ENCODE data around the gene TIGD1.

The TIGD1 gene

DNA sequence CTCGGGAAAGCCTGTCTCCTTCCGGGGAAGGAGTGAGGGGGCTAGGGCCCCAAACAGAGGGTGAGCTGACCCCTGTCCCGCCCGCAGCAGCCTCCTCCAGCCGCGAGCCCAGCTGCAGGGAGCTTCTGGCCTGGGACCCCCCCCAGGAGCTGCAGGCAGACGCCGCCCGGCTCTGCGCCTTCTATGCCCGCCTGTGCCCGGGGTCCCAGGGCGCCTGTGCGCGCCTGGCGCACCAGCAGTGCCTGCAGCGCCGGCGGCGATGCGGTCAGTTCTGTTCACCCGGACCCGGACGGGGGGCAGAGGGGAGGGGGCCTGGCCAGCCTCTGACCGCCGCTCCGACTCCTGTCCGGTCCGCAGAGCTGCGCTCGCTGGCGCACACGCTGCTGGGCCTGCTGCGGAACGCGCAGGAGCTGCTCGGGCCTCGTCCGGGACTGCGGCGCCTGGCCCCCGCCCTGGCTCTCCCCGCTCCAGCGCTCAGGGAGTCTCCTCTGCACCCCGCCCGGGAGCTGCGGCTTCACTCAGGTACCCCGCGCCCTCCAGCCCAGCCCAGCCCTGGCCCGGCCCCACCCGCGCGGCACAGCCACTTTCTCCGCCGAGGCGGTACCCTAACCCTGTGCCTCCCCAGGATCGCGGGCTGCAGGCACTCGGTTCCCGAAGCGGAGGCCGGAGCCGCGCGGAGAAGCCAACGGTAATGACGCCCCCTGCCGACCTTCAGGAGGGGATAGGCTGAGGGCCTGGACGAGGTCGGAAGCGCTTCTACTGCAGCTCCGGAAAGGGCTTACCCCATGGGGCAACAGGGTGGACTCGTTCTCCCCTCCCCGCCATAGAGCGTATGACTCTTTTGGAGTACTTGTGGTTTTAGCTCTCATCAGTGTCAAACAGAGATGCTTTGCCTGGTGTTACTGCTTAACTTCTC lies 26.4 kb downstream of the TIGD1 start:
- DNase-seq (ENCODE audit: low read depth, low spot score): no peak

DNA sequence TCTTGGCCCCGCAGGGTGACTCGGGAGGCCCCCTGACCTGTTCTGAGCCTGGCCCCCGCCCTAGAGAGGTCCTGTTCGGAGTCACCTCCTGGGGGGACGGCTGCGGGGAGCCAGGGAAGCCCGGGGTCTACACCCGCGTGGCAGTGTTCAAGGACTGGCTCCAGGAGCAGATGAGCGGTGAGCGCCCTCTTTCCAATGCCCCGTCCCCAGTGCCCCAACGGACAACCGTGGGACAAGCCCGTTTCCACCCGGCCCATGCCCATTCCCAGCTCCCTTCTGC lies 27.0 kb downstream of the TIGD1 start:
- DNase-seq (ENCODE audit: low read depth, low spot score): no peak

DNA sequence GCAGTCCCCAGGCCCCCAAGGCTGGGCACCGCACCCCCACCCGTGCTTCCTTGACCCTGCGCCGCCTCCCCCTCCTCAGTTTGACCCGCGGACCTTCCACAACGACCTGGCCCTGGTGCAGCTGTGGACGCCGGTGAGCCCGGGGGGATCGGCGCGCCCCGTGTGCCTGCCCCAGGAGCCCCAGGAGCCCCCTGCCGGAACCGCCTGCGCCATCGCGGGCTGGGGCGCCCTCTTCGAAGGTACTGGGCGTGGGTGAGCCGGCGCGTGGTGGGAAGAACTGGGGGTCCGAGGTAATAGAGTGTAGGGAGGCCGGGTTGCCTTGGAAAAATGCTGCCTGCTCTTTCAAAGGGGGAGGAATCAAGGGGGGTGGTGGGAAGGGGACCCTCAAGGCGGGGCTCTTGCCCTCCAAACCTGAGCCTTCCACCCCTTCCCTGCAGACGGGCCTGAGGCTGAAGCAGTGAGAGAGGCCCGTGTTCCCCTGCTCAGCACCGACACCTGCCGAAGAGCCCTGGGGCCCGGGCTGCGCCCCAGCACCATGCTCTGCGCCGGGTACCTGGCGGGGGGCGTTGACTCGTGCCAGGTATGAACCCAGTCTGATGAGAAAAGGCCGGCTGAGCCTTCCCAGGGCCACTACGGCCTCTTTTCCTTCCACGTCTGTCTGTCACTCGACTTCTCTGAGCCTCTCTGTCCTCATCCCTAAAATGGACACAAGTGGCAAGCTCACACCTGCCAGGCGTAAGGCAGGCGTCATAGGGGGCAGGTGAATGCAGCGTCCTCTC lies 27.5 kb downstream of the TIGD1 start:
- DNase-seq (ENCODE audit: low read depth, low spot score): no peak

DNA sequence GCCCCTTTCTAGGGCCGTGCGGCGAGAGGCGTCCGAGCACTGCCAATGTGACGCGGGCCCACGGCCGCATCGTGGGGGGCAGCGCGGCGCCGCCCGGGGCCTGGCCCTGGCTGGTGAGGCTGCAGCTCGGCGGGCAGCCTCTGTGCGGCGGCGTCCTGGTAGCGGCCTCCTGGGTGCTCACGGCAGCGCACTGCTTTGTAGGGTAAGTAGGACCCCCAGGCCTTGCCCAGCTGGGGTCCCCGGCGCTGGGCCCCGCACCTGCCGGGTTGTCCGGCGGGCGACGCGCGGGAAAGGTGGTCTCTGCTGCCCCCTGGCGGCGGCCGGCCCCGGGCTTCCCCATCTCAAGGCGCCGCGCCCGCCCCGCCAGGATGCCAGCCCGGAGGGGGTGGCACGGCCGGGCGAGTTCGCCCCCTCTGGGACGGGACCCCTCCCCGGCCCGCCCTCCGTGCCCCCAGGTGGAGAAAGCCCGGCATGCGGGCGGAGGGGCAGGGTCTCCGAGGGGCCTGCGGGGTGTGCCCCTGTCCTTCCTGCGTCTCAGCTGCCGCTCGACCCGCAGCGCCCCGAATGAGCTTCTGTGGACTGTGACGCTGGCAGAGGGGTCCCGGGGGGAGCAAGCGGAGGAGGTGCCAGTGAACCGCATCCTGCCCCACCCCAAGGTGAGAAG lies 28.3 kb downstream of the TIGD1 start:
- no peak for DNase-seq (ENCODE audit: low read depth, low spot score)

DNA sequence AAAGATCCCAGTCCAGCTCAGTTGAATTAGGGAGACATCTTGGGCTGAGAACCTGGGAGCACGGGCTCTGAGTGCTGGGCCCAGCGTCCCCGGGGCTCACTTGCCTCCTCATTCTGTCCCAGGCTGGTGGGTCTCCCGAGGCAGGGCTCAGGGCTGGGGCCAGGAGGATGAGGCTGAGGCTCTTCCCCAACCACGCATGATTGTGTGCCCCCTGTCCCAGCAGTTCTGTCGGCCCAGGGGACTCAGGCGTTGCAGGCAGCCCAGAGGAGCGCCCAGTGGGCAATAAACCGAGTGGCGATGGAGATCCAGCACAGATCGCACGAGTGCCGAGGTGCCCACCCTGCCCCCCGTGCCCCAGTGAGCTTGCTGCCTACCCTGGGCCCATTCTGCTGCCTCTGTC lies 29.3 kb downstream of the TIGD1 start:
- DNase-seq (ENCODE audit: low read depth, low spot score): no peak

DNA sequence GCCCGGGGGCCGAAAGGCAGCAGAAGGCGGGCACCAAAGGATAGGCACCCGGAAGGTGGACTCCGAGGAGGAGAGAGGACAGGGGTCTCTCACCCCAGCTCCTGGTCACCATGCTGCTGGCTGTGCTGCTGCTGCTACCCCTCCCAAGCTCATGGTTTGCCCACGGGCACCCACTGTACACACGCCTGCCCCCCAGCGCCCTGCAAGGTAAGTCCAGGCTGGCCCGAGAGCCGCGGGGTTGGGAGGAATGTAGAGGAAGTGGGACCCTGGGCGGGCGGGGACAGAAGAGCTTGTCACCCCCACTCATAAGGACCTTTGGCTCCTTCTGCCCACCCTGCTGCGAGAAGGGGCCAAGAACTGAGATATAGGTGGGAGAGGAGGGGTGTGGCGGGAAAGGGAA lies 29.9 kb downstream of the TIGD1 start:
- DNase-seq (ENCODE audit: low read depth, low spot score): no peak

DNA sequence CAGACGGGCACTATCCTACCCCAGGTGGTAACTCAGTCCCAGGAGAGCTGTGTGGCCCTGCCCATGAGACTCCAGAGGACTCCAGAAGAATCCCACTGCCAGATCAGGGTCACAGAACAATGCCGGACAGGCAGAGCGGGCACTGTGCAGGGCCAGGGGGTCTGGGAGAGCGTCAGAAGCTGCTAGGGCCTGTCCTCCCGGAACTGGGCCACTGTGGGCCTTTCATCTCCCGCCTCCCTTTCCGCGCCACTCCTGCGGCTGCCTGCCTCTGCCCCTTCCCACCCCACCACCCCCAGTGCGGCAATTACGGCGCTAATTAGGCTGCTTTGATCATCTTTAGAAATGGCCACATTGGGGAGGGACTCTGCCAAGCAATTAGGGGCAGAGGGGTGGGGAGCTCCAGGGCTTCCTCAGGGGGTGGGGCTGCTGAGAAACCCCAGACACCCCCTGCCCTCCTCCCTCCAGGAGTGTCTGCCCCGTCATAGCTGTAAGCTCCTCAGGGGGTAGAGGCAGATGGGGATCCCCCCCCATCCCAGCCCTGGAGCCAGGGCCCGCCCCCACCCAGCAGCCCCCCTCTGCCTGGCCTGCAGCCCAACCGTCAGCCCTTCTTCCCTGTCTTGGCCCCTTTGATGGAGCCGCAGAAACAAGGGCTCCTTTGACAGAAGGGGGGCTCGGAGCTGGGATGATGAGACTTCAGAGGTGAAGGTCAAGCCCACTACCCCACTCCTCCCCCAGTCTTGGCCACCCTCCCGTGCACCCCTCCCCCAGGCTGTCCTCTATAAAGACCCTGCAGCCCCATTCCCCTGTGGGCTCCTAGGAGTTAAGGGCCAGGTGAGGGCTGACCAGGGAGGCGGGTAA lies 30.5 kb downstream of the TIGD1 start, which contains the start of gene PRSS56:
TSS of gene PRSS56 (plus strand) at position 808 of the 858 bp plus-strand sequence. CDS start 211 bp downstream, outside the sequence.
- DNase-seq (ENCODE audit: low read depth, low spot score): no peak

DNA sequence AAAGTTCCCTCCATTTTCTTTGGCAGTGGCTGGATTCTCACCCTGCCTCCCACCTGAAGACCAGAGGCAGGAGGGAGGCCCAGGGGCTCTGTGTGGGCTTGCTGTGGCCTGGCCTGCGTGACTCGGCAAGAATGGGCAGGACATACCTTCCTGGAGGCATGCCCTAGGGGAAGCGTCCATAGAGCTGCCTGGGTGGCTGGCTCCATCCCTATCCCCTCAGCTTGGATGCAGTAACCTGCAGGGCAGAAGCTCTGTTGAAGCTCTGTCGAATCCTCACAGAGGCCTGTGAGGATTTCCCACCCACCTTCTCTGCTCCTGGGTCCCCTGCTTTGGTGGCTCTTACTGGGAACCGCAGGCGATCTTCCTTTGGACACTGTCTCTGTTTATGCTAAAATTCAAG lies 31.5 kb downstream of the TIGD1 start:
- no peak for DNase-seq (ENCODE audit: low read depth, low spot score)

DNA sequence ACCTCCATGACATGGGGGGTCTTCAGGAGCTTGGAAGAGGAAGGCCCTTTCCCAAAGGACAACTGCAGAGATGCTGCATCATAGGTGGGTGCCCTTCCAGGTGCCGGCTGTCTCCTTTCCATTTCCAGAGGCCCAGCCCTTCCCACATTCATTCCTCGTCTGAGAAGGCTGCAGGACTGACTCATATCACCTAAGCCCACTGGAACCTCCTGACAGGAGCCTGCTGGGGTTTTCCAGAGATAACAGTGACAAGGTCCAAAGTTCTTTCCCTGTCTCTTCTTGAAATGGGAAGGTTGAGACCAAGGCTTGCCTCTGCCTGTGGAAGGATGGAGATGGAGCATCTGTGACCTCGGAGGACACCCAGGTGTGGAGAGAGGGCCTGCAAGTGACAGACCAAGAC lies 33.8 kb downstream of the TIGD1 start:
- DNase-seq (ENCODE audit: low read depth, low spot score): no peak

DNA sequence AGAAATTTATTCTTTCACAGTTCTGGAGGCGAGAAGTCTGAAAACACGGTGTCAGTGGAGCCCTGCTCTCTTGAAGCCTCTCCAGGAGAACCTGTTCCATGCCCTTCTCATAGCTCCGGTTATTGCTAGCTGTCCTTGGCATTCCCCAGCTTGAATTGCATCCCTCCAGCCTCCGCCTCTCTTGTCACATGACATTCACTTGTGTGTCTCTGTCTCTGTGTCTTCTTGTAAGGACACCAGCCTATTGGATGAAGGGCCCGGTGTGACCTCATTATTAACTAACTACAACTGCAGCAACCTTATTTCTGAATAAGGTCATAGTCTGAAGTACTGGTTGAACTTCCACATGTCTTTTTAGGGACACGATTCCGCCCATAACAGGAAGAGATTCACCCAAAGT lies 34.7 kb downstream of the TIGD1 start:
- DNase-seq (ENCODE audit: low read depth, low spot score): no peak

DNA sequence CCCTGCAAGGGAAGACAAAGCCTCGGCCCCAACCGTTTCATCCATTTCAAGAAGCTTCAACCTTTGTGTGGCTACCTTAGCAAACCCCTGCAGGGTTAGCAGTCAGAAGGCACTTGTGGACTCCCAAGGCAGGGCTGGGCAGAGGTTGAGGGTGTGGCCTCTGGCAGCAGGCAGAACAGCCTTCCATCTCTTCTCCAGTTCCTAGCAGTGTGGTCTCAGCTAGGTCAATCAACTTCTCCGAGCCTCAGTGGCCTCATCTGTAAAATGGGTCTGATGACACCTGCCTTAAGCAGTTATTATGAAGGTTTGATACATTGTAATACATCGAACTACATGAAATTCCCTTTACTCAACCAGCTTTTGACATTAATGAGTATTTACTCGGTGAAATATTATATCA lies 37.0 kb downstream of the TIGD1 start:
- DNase-seq (ENCODE audit: low read depth, low spot score): no peak

DNA sequence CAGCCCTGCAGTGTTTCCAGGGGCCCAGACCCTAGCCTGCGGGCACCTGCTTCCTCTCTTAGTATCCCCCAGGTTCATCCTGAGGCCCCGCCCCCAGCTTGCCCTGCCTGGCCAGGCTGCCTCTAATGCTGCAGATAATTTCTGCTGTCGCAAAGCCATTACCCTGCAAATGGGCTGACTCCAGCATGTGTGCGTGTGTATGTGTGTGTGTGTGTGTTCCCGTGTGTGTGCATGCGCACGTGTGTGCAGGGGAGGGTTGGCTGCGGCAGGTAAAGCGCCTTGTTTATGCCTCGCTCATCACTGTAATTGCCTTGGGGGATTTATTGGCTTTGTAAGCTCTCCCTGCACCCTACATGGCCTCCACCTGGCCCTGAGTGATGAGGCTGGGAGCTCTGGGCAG lies 37.8 kb downstream of the TIGD1 start:
- DNase-seq (ENCODE audit: low read depth, low spot score): no peak

DNA sequence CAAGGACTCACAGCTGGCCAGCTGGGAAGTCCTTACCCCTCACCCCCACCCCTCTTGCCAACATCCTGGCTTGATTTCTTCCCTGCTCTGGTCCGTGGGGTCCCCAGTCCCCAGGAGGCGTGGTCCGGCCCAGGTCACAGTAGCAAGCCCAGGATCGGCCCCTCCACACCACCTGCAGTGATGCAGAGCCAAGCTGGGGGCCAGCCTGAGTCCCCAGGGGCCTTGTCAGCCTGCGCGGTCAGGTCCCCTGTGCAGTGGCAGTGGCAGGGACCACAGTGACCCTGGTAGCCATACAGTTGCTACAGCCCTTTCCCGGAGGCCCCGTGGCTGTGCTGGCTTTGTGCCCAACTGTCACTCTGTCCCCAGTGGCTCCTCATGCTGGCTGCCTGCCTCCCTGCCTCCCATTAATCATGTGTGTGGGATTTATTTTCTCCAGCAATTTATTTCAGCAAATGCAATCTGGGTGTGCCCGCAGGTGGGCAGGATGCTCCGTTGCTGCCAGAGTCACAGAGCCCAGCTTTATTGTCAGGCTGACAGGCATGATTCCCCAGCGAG lies 38.9 kb downstream of the TIGD1 start:
- no peak for DNase-seq (ENCODE audit: low read depth, low spot score)

DNA sequence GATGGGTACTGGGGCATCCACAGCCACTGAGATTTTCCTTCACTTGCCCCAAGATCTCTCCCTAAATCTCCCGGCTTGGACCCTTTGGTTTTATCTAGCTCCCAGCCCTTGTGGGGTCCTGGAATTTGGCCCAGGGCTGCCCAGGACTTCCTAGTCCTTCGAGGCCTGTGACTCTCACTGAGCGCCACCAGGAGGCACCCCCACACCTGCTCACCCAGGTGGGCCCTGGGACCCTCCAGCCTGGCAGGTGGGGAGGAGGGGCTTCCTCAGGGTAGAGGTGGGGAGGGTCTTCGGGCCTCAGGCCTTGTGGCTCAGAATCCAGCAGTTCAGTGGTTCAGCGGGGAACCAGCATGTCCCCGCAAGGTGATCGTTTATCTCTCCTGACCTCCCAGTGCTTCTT lies 42.1 kb downstream of the TIGD1 start:
- no peak for DNase-seq (ENCODE audit: low read depth, low spot score)

DNA sequence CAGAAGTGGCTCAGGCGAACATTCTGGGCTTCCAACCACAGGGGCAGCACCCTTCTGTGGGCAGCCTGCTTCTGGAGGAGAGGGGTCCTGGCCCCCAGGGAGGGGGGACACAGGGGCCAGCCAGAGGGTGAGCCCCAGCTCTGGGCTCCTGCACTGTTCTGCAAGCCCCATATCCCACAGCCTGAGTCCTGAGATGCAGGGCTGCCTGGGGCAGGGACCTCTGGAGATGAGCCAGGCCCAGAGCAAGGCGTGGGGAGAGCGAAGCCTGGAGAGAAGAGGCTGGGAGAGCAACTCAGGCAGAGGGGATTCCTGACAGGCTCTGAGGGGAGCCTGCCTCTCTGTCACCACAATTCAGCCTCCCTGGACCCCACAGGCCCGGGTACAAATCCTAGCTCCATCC lies 43.6 kb downstream of the TIGD1 start:
- DNase-seq (ENCODE audit: low read depth, low spot score): no peak

DNA sequence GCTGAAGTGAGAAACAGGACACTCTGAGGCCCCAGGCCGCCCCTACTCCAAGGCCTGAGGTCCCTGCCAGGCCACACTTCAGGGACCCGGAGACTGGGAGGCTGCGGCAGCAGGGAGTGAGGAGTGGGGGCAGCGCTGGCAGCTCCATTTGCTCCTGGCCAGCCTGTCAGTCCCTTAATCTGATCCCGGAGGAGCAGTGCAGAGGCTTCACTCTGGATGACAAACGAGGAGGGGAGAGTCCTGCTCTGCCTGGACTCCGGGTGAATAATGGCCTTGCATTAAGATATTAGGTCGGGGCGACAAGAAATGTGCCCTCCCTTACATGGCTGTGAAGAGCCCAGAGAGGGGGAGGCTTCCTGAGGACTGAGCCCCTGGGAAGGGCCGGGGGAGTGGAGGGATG lies 44.5 kb downstream of the TIGD1 start:
- no peak for DNase-seq (ENCODE audit: low read depth, low spot score)

DNA sequence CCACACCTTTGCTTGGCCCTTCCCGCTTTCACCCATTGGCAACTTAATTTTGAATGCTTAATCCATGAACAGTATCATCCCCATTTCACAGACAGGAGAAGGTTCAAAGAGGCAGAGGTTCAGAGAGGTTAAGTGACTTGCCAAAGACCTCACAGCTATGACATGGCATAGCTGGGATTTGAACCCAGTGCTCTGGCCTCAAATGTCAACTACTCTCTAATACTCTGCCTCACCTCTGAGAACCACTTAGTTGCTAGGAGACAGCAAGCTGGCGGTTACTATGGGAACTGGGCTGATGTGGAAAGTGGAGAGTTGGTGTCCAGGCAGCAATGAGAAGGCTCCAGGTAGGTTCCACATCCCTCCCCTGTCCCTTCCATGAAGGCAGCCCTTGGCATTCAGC lies 45.9 kb downstream of the TIGD1 start:
- DNase-seq (ENCODE audit: low read depth, low spot score): no peak

DNA sequence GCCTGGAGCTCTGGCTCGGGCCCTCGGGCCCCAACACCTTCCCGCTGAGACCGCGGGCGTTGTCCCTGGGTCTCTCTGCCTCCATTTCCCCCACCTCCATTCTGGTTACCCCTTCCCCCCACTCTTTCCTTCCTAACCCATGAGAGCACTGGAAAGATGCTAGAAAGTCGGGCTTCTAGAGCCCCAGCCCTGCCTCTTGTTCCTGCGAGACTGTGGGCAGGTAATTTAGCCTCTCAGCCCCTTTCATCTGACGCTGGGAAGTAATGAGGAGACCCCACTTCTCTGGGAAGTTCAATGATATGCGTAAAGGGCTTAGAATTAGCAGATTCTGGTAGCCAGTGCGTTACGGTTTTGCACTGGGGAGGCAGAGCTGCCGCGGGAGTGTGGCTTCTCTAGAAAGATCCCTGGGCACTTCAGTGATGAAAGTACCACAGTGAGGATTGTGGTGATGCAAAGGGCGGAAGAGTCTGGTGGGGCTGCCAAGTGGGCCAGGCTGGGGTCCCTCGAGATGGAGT lies 46.5 kb downstream of the TIGD1 start:
- DNase-seq (ENCODE audit: low read depth, low spot score): no peak

DNA sequence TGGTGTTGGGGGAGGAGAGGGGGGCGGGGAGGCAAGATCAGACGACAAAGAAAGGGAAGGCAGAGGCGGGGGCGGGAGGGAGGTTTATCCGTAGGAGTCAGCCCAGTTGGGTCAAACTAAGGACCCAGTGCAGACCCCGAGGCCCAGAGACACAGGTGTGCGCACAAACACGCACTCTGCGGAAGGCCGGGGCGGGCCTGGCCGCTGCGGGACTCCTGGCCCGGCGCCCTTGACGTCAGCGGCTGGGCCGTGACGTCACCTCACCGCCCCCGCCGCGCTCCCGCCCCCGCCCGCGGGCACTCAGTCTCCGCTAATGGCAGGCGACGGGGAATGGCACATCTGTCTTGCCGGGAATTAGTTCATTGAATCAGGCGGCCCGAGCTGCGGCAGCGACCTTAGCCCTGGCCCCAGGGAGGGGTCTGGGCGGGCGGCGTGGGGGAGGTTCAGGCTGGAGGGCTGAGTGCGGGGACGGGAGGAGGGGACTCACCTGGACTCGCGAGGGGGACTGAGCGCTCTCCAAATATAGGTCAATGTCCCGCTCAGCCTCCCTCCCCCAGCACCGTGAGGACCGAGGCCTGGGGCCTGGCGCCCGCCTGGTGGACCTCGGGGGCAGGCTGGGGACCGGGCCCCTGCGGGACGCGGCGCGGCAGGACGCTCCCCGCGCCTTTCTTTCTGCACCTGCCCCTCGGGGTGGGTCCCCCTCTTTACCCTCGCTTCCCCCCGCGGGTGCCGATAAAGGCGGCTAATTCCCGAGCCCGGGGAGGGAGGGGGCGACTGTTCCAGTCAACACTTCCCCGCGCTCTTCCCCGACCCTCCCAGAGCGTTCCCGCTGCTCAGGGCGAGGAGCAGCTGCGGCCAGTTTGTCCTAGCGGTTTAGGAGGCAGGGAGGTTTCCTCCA lies 47.2 kb downstream of the TIGD1 start:
- no peak for DNase-seq (ENCODE audit: low read depth, low spot score)

DNA sequence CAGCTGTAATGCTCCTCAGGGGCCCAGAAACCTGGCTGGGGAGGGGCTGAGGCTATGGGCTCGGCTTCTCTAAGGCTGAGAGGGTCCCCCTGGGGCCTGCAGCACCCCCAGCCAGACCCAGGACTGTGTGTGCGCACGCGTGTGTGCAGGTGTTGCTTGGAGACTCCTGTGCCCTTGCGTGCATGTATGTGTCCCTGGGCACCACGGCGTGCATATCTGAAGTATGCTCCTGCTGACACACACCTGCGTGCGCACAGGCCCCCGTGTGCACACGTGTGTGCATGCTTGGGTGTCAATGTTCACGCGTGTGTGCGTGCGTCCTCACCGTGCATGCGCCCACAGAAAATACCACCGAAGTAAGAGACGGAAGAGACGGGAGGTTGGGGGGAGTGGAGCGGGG lies 47.8 kb downstream of the TIGD1 start:
- DNase-seq (ENCODE audit: low read depth, low spot score): no peak

All from smooth muscle cell of the brain vasculature (primary cell).